GM23338 (cell line): ENCODE results near the gene KLK11. TPM values are rescaled to one million over a fixed set of nuclear protein-coding genes. Genes with fewer than 3 reads are reported as not detected.

Experiments
- ATAC-seq: fragments of 200-7000 bp; cut with Tn5 transposase; 3 replicates; pipeline ENCODE4 v1.9.1; 2020
- DNase-seq: peaks from one replicate; pipeline ENCODE4 v3.0.0-alpha.2; 2015; ENCODE audit warnings: low spot score
- H2AFZ ChIP-seq: fragments of 200-600 bp; sonication (generic); 2 replicates; pipeline ENCODE4 v1.8.0; 2016; ENCODE audit warnings: antibody characterized with exemption, mild to moderate bottlenecking, moderate library complexity
- H3F3A ChIP-seq: fragments of 200-600 bp; sonication (generic); replicated peaks from 2 replicates; pipeline ENCODE4 v1.8.0; 2017; ENCODE audit warnings: antibody characterized with exemption, mixed run types, low read depth
- H3K27ac ChIP-seq: fragments of 200-600 bp; sonication (generic); 2 replicates; pipeline ENCODE4 v1.6.1; 2016; ENCODE audit warnings: low read depth
- H3K27me3 ChIP-seq: fragments of 200-600 bp; sonication (generic); 2 replicates; pipeline ENCODE4 v1.8.0; 2016; ENCODE audit warnings: mild to moderate bottlenecking, mixed run types, moderate library complexity; ENCODE audit not compliant: insufficient read depth
- H3K36me3 ChIP-seq: fragments of 200-600 bp; sonication (generic); 2 replicates; pipeline ENCODE4 v1.8.0; 2016; ENCODE audit warnings: mild to moderate bottlenecking; ENCODE audit not compliant: insufficient read depth
- H3K4me1 ChIP-seq: fragments of 200-600 bp; sonication (generic); 2 replicates; pipeline ENCODE4 v1.8.0; 2016; ENCODE audit warnings: mild to moderate bottlenecking, moderate library complexity; ENCODE audit not compliant: insufficient read depth
- H3K4me2 ChIP-seq: fragments of 200-600 bp; sonication (generic); 2 replicates; pipeline ENCODE4 v1.7.1; 2017; ENCODE audit warnings: mixed run types
- H3K4me3 ChIP-seq: fragments of 200-600 bp; sonication (generic); 2 replicates; pipeline ENCODE4 v1.6.1; 2016; ENCODE audit warnings: mixed run types
- H3K79me2 ChIP-seq: fragments of 200-600 bp; sonication (generic); replicated peaks from 2 replicates; pipeline ENCODE4 v1.8.0; 2017; ENCODE audit warnings: mild to moderate bottlenecking; ENCODE audit not compliant: insufficient read depth
- H3K9me2 ChIP-seq: fragments of 200-600 bp; sonication (generic); 2 replicates; pipeline ENCODE4 v1.8.0; 2017; ENCODE audit not compliant: insufficient read depth
- H4K20me1 ChIP-seq: fragments of 200-600 bp; sonication (generic); replicated peaks from 2 replicates; pipeline ENCODE4 v1.8.0; 2017; ENCODE audit warnings: mild to moderate bottlenecking; ENCODE audit not compliant: insufficient read depth
- H3K27ac Mint-ChIP-seq: 2 replicates; pipeline ENCODE4 v1.8.0; 2020; ENCODE audit warnings: inconsistent platforms, mild to moderate bottlenecking, moderate library complexity, mixed read lengths
- H3K27me3 Mint-ChIP-seq: 3 replicates; pipeline ENCODE4 v1.8.0; 2022; ENCODE audit warnings: low read depth, mild to moderate bottlenecking, moderate library complexity, mixed read lengths, inconsistent platforms; ENCODE audit not compliant: insufficient read depth, poor library complexity
- H3K36me3 Mint-ChIP-seq: 3 replicates; pipeline ENCODE4 v1.8.0; 2021; ENCODE audit warnings: low read depth, mild to moderate bottlenecking, inconsistent platforms, moderate library complexity, mixed read lengths
- H3K4me1 Mint-ChIP-seq: 3 replicates; pipeline ENCODE4 v1.8.0; 2020; ENCODE audit warnings: mild to moderate bottlenecking, inconsistent platforms, mixed read lengths
- H3K4me3 Mint-ChIP-seq: 3 replicates; pipeline ENCODE4 v1.8.0; 2021; ENCODE audit warnings: moderate library complexity, mild to moderate bottlenecking, inconsistent platforms, mixed read lengths
- H3K9me3 Mint-ChIP-seq: 3 replicates; pipeline ENCODE4 v1.8.0; 2020; ENCODE audit warnings: moderate library complexity, mild to moderate bottlenecking, inconsistent platforms, mixed read lengths
- CREB1 ChIP-seq: fragments of 250-450 bp; sonication (Bioruptor Pico); IDR thresholded peaks from 2 replicates; pipeline ENCODE4 v1.5.0; 2020; ENCODE audit warnings: low read depth, mild to moderate bottlenecking, moderate library complexity
- CTCF ChIP-seq, 2 experiments: fragments of 200-600 bp in 1 of 2; sonication (generic) in 1 of 2; conservative IDR thresholded peaks; 2 replicates each; pipeline versions ENCODE4 v1.5.1 to v1.6.1; 2016 to 2017; ENCODE audit warnings: antibody characterized with exemption in 2 of 2, low read depth in 2 of 2, mild to moderate bottlenecking in 2 of 2, moderate library complexity in 1 of 2
- ETS1 ChIP-seq: IDR thresholded peaks from 2 replicates; pipeline ENCODE4 v1.6.1; 2016; ENCODE audit warnings: antibody characterized with exemption
- JUNB ChIP-seq: IDR thresholded peaks from one replicate; pipeline ENCODE4 v1.6.1; 2016; ENCODE audit warnings: antibody characterized with exemption; ENCODE audit not compliant: unreplicated experiment
- POLR2AphosphoS5 ChIP-seq: IDR thresholded peaks from 2 replicates; pipeline ENCODE4 v1.6.1; 2016; ENCODE audit warnings: antibody characterized with exemption, low read depth
- STAT1 ChIP-seq: IDR thresholded peaks from one replicate; pipeline ENCODE4 v1.6.1; 2016; ENCODE audit warnings: antibody characterized with exemption; ENCODE audit not compliant: unreplicated experiment
- ZNF114 ChIP-seq: fragments of 250-450 bp; sonication (Bioruptor Pico); IDR thresholded peaks from 2 replicates; pipeline ENCODE4 v1.5.0; 2020; ENCODE audit warnings: mild to moderate bottlenecking, moderate library complexity
- ZNF331 ChIP-seq: fragments of 250-450 bp; sonication (Bioruptor Pico); IDR thresholded peaks from 2 replicates; pipeline ENCODE4 v1.5.0; 2020; ENCODE audit warnings: low read depth, mild to moderate bottlenecking, moderate library complexity
- ZNF462 ChIP-seq: fragments of 250-450 bp; sonication (Bioruptor Pico); IDR thresholded peaks from 2 replicates; pipeline ENCODE4 v1.5.0; 2020; ENCODE audit warnings: mild to moderate bottlenecking, moderate library complexity
- polyA plus RNA-seq: library from polyadenylated mRNA; unstranded; fragments of >200 nt; fragmentation: Nextera tagmentation; extraction: Ambion mirVana; gene quantifications from 2 replicates; pipeline ENCODE4 v1.2.1, GENCODE V29; 2016
- total RNA-seq: library from RNA; depleted of rRNA; stranded (reverse); fragments of >200 nt; shearing (Covaris generic); gene quantifications from 2 replicates; pipeline ENCODE4 v1.2.3, GENCODE V29; 2014

Gene KLK11
- total and polyA plus RNA-seq, 2 experiments from 2014 or later = not detected

- Histone ChIP-seq H3K4me3 (no peak overlapping the region), H3K4me1 (peaks cover 11% of the 10 kb centered on the region), H3K9me2 (no peaks in the 10 kb centered on the region), H3K27me3 (no peaks in the 10 kb centered on the region), H3K4me2 (no peak overlapping the region), H4K20me1 (no peaks in the 10 kb centered on the region), H3K27ac (no peak overlapping the region), H3F3A (no peaks in the 10 kb centered on the region), H2AFZ (no peak overlapping the region), H3K36me3 (no peaks in the 10 kb centered on the region), H3K79me2 (no peaks in the 10 kb centered on the region)
- DNase-seq (no peak), ATAC-seq (no peak)
- Mint-ChIP-seq H3K4me3 (no peak overlapping the region), H3K27ac (no peak overlapping the region), H3K9me3 (no peaks in the 10 kb centered on the region), H3K36me3 (no peaks in the 10 kb centered on the region), H3K27me3 (peaks cover 17% of the 10 kb centered on the region), H3K4me1 (peaks cover 13% of the 10 kb centered on the region)
- no peak for TF ChIP-seq ZNF331
- no peak for TF ChIP-seq POLR2AphosphoS5
- no peak for TF ChIP-seq JUNB
- no peak for TF ChIP-seq ZNF114 (CRISPR knock-in tag)
- TF ChIP-seq CTCF (conservative IDR thresholded peaks at IDR 0.05; ENCODE audit: low read depth in 2 of 2) = no peak
These were observed 20.0 kb downstream of the KLK11 start for GRCh38 chr19:51006406-51006805.

- Histone ChIP-seq H3K27me3 (no peaks in the 10 kb centered on the region), H3K27ac (no peak overlapping the region), H3F3A (no peaks in the 10 kb centered on the region), H3K4me3 (no peak overlapping the region), H3K36me3 (no peaks in the 10 kb centered on the region), H3K9me2 (no peaks in the 10 kb centered on the region), H2AFZ (no peak overlapping the region), H3K4me1 (peaks cover 17% of the 10 kb centered on the region), H4K20me1 (no peaks in the 10 kb centered on the region), H3K79me2 (no peaks in the 10 kb centered on the region), H3K4me2 (no peak overlapping the region)
- H3K4me3 Mint-ChIP-seq = no peak overlapping the region
- no peaks in the 10 kb centered on the region for H3K9me3 Mint-ChIP-seq
- H3K27me3 Mint-ChIP-seq = peaks cover 22% of the 10 kb centered on the region
- peaks cover 19% of the 10 kb centered on the region for H3K4me1 Mint-ChIP-seq
- no peak for DNase-seq
- H3K36me3 Mint-ChIP-seq = no peaks in the 10 kb centered on the region
- no peak overlapping the region for H3K27ac Mint-ChIP-seq
- no peak for ATAC-seq
- TF ChIP-seq STAT1 (no peak), ETS1 (no peak), ZNF114 (CRISPR knock-in tag) (no peak), CTCF (conservative IDR thresholded peaks at IDR 0.05; ENCODE audit: low read depth in 2 of 2) (no peak), ZNF331 (no peak), CREB1 (CRISPR knock-in tag) (no peak), ZNF462 (CRISPR knock-in tag) (no peak)
These were observed 21.2 kb downstream of the KLK11 start for GRCh38 chr19:51005248-51005647.
